ENCODE data around the gene TRIOBP. TPM values are rescaled to one million over a fixed set of nuclear protein-coding genes. Genes with fewer than 3 reads are reported as not detected.
A peak's percentile ranks its signal among the peaks of the same experiment; 100 is the strongest.
"Not testable (repeated sequence)": the region's sequence is repeated elsewhere in the genome, so short reads cannot be mapped to it uniquely, and the experiment has no call there.

The TRIOBP gene
- total RNA-seq, 1 donor from 2014 or later: 33.7 TPM

GRCh38 chr22:37686002-37686982 lies 10.6 kb upstream of the TRIOBP start, which contains the start of gene NOL12:
NOL12 (plus strand) TSS chr22:37686343; CDS start chr22:37686393, 50 bp downstream.
- DNase-seq: peak; percentile 83
- Mint-ChIP-seq H3K4me3 (ENCODE audit: unreplicated experiment) (peak within 1 kb of the TSS; percentile 92), H3K9me3 (ENCODE audit: unreplicated experiment) (peaks cover 3% of the 10 kb centered on the region), H3K4me1 (ENCODE audit: low read depth, unreplicated experiment) (peaks cover 6% of the 10 kb centered on the region), H3K36me3 (ENCODE audit: unreplicated experiment) (no peaks in the 10 kb centered on the region), H3K27me3 (ENCODE audit: unreplicated experiment) (peaks cover 3% of the 10 kb centered on the region), H3K27ac (ENCODE audit: unreplicated experiment) (peak within 1 kb of the TSS; percentile 93)
- TF ChIP-seq CTCF (IDR thresholded peaks at IDR 0.05; ENCODE audit: partially characterized antibody, unreplicated experiment): no peak

- peaks cover 3% of the 10 kb centered on the region for H3K9me3 Mint-ChIP-seq (ENCODE audit: unreplicated experiment)
- no peaks in the 10 kb centered on the region for H3K36me3 Mint-ChIP-seq (ENCODE audit: unreplicated experiment)
- DNase-seq: no peak
- no peak overlapping the region for H3K4me3 Mint-ChIP-seq (ENCODE audit: unreplicated experiment)
- H3K27me3 Mint-ChIP-seq (ENCODE audit: unreplicated experiment): peaks cover 3% of the 10 kb centered on the region
- H3K4me1 Mint-ChIP-seq (ENCODE audit: low read depth, unreplicated experiment): peaks cover 6% of the 10 kb centered on the region
- TF ChIP-seq CTCF (IDR thresholded peaks at IDR 0.05; ENCODE audit: partially characterized antibody, unreplicated experiment): no peak
- no peak overlapping the region for H3K27ac Mint-ChIP-seq (ENCODE audit: unreplicated experiment)
Measured at GRCh38 chr22:37690407-37690806, 6.4 kb upstream of the TRIOBP start.

GRCh38 chr22:37690901-37691504 lies 5.8 kb upstream of the TRIOBP start:
- no peak for DNase-seq
- Mint-ChIP-seq H3K36me3 (ENCODE audit: unreplicated experiment) (no peaks in the 10 kb centered on the region), H3K9me3 (ENCODE audit: unreplicated experiment) (peaks cover 2% of the 10 kb centered on the region), H3K27me3 (ENCODE audit: unreplicated experiment) (peaks cover 3% of the 10 kb centered on the region), H3K27ac (ENCODE audit: unreplicated experiment) (no peak overlapping the region), H3K4me3 (ENCODE audit: unreplicated experiment) (no peak overlapping the region), H3K4me1 (ENCODE audit: low read depth, unreplicated experiment) (peaks cover 5% of the 10 kb centered on the region)
- no peak for TF ChIP-seq CTCF (IDR thresholded peaks at IDR 0.05; ENCODE audit: partially characterized antibody, unreplicated experiment)

GRCh38 chr22:37692627-37693285 lies 4.1 kb upstream of the TRIOBP start:
- no peak for TF ChIP-seq CTCF (IDR thresholded peaks at IDR 0.05; ENCODE audit: partially characterized antibody, unreplicated experiment)
- Mint-ChIP-seq H3K27ac (ENCODE audit: unreplicated experiment) (no peak overlapping the region), H3K4me3 (ENCODE audit: unreplicated experiment) (no peak overlapping the region), H3K4me1 (ENCODE audit: low read depth, unreplicated experiment) (peaks cover 4% of the 10 kb centered on the region), H3K27me3 (ENCODE audit: unreplicated experiment) (no peaks in the 10 kb centered on the region), H3K9me3 (ENCODE audit: unreplicated experiment) (peaks cover 1% of the 10 kb centered on the region), H3K36me3 (ENCODE audit: unreplicated experiment) (no peaks in the 10 kb centered on the region)
- no peak for DNase-seq

GRCh38 chr22:37694131-37694530 lies 2.7 kb upstream of the TRIOBP start:
- not testable (repeated sequence) for H3K9me3 Mint-ChIP-seq (ENCODE audit: unreplicated experiment); H3K4me3 Mint-ChIP-seq (ENCODE audit: unreplicated experiment); H3K27me3 Mint-ChIP-seq (ENCODE audit: unreplicated experiment); H3K36me3 Mint-ChIP-seq (ENCODE audit: unreplicated experiment); H3K27ac Mint-ChIP-seq (ENCODE audit: unreplicated experiment); DNase-seq; H3K4me1 Mint-ChIP-seq (ENCODE audit: low read depth, unreplicated experiment)

- H3K9me3 Mint-ChIP-seq (ENCODE audit: unreplicated experiment); H3K4me1 Mint-ChIP-seq (ENCODE audit: low read depth, unreplicated experiment); H3K36me3 Mint-ChIP-seq (ENCODE audit: unreplicated experiment); DNase-seq; H3K27me3 Mint-ChIP-seq (ENCODE audit: unreplicated experiment): not testable (repeated sequence)
- peak overlapping the region; percentile 96 for H3K27ac Mint-ChIP-seq (ENCODE audit: unreplicated experiment)
- peak overlapping the region; percentile 97 for H3K4me3 Mint-ChIP-seq (ENCODE audit: unreplicated experiment)
Measured at GRCh38 chr22:37696260-37696656, 590 bp upstream of the TRIOBP start.
